Measurements from ENCODE around the gene APBA2.

The APBA2 gene

GRCh38 chr15:29045717-29046116, 159.9 kb downstream of the APBA2 start:
- DNase-seq: peak in 1 of 2 donors; percentile 13

- no peak for DNase-seq
Observed at GRCh38 chr15:29046281-29046810, 160.6 kb downstream of the APBA2 start.

GRCh38 chr15:29046977-29047376, 161.2 kb downstream of the APBA2 start:
- no peak for DNase-seq

GRCh38 chr15:29048011-29048410, 162.2 kb downstream of the APBA2 start:
- DNase-seq: no peak

GRCh38 chr15:29050870-29051269, 165.1 kb downstream of the APBA2 start:
- DNase-seq: no peak

GRCh38 chr15:29051422-29051821, 165.6 kb downstream of the APBA2 start:
- no peak for DNase-seq

GRCh38 chr15:29053006-29053405, 167.2 kb downstream of the APBA2 start:
- DNase-seq: no peak

- no peak for DNase-seq
Observed at GRCh38 chr15:29053661-29054131, 167.9 kb downstream of the APBA2 start.

GRCh38 chr15:29054171-29055045, 168.6 kb downstream of the APBA2 start:
- DNase-seq: no peak

GRCh38 chr15:29055876-29056275, 170.1 kb downstream of the APBA2 start:
- no peak for DNase-seq

- DNase-seq: no peak
Observed at GRCh38 chr15:29056839-29057450, 171.2 kb downstream of the APBA2 start.

GRCh38 chr15:29057856-29058255, 172.1 kb downstream of the APBA2 start:
- DNase-seq: no peak

GRCh38 chr15:29058903-29059539, 173.2 kb downstream of the APBA2 start:
- DNase-seq: no peak

GRCh38 chr15:29059871-29060640, 174.3 kb downstream of the APBA2 start:
- DNase-seq: no peak

GRCh38 chr15:29061746-29062145, 176.0 kb downstream of the APBA2 start:
- DNase-seq: no peak

- no peak for DNase-seq
Observed at GRCh38 chr15:29062179-29062591, 176.4 kb downstream of the APBA2 start.

- DNase-seq: no peak
Observed at GRCh38 chr15:29062626-29063025, 176.9 kb downstream of the APBA2 start.

GRCh38 chr15:29063646-29064045, 177.9 kb downstream of the APBA2 start:
- DNase-seq: no peak

- no peak for DNase-seq
Observed at GRCh38 chr15:29064290-29064689, 178.5 kb downstream of the APBA2 start.

- no peak for DNase-seq
Observed at GRCh38 chr15:29064731-29065130, 179.0 kb downstream of the APBA2 start.

GRCh38 chr15:29065571-29065970, 179.8 kb downstream of the APBA2 start:
- no peak for DNase-seq

- DNase-seq: no peak
Observed at GRCh38 chr15:29066310-29066709, 180.5 kb downstream of the APBA2 start.

GRCh38 chr15:29066838-29067237, 181.1 kb downstream of the APBA2 start:
- no peak for DNase-seq
